H1 (cell line): Measurements from ENCODE around the gene TMEM185B. TPM values are rescaled to one million over a fixed set of nuclear protein-coding genes. Genes with fewer than 3 reads are reported as not detected.
A peak's percentile ranks its signal among the peaks of the same experiment; 100 is the strongest.

Experiments used
- CTCF ChIA-PET: fragments of 300-600 bp; sonication (Branson Sonifier 250); formaldehyde crosslinking; loops from one replicate; lab custom pipeline; 2021; ENCODE audit not compliant: partially characterized antibody; lab: Charles Lee
- POLR2A ChIA-PET: fragments of 300-600 bp; sonication (Branson Sonifier 250); formaldehyde crosslinking; loops from one replicate; lab custom pipeline; 2021; ENCODE audit warnings: inconsistent platforms; ENCODE audit not compliant: partially characterized antibody; lab: Charles Lee
- DNase-seq, 2 experiments: peaks; one replicate each; pipeline versions ENCODE4 v3.0.0 to v3.0.0-alpha.2; 2010 to 2022; ENCODE audit warnings: low spot score in 2 of 2, low read depth in 1 of 2, mixed read lengths in 1 of 2
- FAIRE-seq: peaks from 2 replicates; lab custom pipeline; 2011; peaks lifted over from hg19 to GRCh38; lab: Jason Lieb, UNC
- H2AFZ ChIP-seq: 2 replicates; pipeline ENCODE4 v1.8.1; 2012; ENCODE audit warnings: low read length, inconsistent platforms
- H2AK5ac ChIP-seq: 2 replicates; pipeline ENCODE4 v1.6.1; 2013; ENCODE audit warnings: low read depth, low read length
- H2BK120ac ChIP-seq: replicated peaks from 2 replicates; pipeline ENCODE3; 2013; ENCODE audit warnings: low read depth, low read length, inconsistent platforms
- H2BK12ac ChIP-seq: 2 replicates; pipeline ENCODE4 v1.6.1; 2013; ENCODE audit warnings: low read depth, low read length
- H2BK15ac ChIP-seq: 2 replicates; pipeline ENCODE4 v1.6.1; 2013; ENCODE audit warnings: low read length
- H2BK20ac ChIP-seq: 2 replicates; pipeline ENCODE4 v1.6.1; 2013; ENCODE audit warnings: low read length
- H2BK5ac ChIP-seq: 2 replicates; pipeline ENCODE4 v1.6.1; 2013; ENCODE audit warnings: low read depth, low read length
- H3K14ac ChIP-seq: 2 replicates; pipeline ENCODE4 v1.6.1; 2013; ENCODE audit warnings: inconsistent platforms; ENCODE audit not compliant: insufficient read length
- H3K18ac ChIP-seq: 2 replicates; pipeline ENCODE4 v1.6.1; 2013; ENCODE audit warnings: low read length; ENCODE audit errors: extremely low read depth
- H3K23ac ChIP-seq: 2 replicates; pipeline ENCODE4 v1.6.1; 2013; ENCODE audit warnings: inconsistent platforms; ENCODE audit not compliant: insufficient read length
- H3K23me2 ChIP-seq: 2 replicates; pipeline ENCODE4 v1.6.1; 2013; ENCODE audit warnings: low read depth, low read length
- H3K27ac ChIP-seq: 2 replicates; pipeline ENCODE4 v1.6.1; 2011; ENCODE audit warnings: low read depth, low read length, inconsistent platforms
- H3K27me3 ChIP-seq, 4 experiments: replicated peaks in 1 of 4; 1 replicate in 1 of 4; 2 replicates in 3 of 4; pipeline versions ENCODE4 v1.6.1 to v1.8.1; 2011 to 2013; ENCODE audit warnings: low read length in 3 of 4, mild to moderate bottlenecking in 3 of 4, inconsistent platforms in 2 of 4, mixed read lengths in 2 of 4, moderate library complexity in 1 of 4; ENCODE audit not compliant: control insufficient read depth in 3 of 4, insufficient read depth in 3 of 4; ENCODE audit errors: extremely low read depth in 1 of 4
- H3K36me3 ChIP-seq, 4 experiments: 2 replicates each; pipeline versions ENCODE4 v1.6.1 to v1.8.1; 2011 to 2013; ENCODE audit warnings: mild to moderate bottlenecking in 4 of 4, low read length in 3 of 4, moderate library complexity in 2 of 4, control low read depth in 1 of 4, inconsistent platforms in 1 of 4; ENCODE audit not compliant: insufficient read depth in 4 of 4, control insufficient read depth in 2 of 4
- H3K4ac ChIP-seq: replicated peaks from 2 replicates; pipeline ENCODE3; 2013; ENCODE audit warnings: low read length, low read depth, mixed read lengths, inconsistent platforms; ENCODE audit not compliant: insufficient read length
- H3K4me1 ChIP-seq, 4 experiments: replicated peaks in 1 of 4; 1 replicate in 1 of 4; 2 replicates in 3 of 4; pipeline versions ENCODE4 v1.6.1 to v1.8.1; 2011 to 2013; ENCODE audit warnings: low read length in 3 of 4, inconsistent platforms in 2 of 4, mixed read lengths in 1 of 4; ENCODE audit not compliant: insufficient read depth in 4 of 4, control insufficient read depth in 3 of 4
- H3K4me2 ChIP-seq, 2 experiments: 2 replicates each; pipeline versions ENCODE4 v1.6.1 to v1.8.1; 2011 to 2013; ENCODE audit warnings: low read depth in 2 of 2, low read length in 2 of 2, control low read depth in 1 of 2, inconsistent platforms in 1 of 2, mild to moderate bottlenecking in 1 of 2; ENCODE audit not compliant: insufficient read depth in 1 of 2
- H3K4me3 ChIP-seq, 4 experiments: fragments of 200-600, 300-600 bp in 1 of 4; sonication (generic), shearing (Covaris generic), sonication (Bioruptor Twin) in 1 of 4; 2 replicates each; pipeline versions ENCODE4 v1.5.1 to v1.8.1; 2011 to 2016; ENCODE audit warnings: low read length in 4 of 4, low read depth in 3 of 4, control low read depth in 2 of 4, inconsistent platforms in 2 of 4, mild to moderate bottlenecking in 2 of 4, mixed read lengths in 1 of 4, moderate library complexity in 1 of 4; ENCODE audit not compliant: insufficient read depth in 2 of 4; ENCODE audit errors: extremely low read depth in 1 of 4
- H3K56ac ChIP-seq: replicated peaks from 2 replicates; pipeline ENCODE3; 2013; ENCODE audit warnings: low read depth, mild to moderate bottlenecking, mixed read lengths, low read length, inconsistent platforms; ENCODE audit not compliant: insufficient read length
- H3K79me1 ChIP-seq: 2 replicates; pipeline ENCODE4 v1.6.1; 2013; ENCODE audit warnings: low read depth, low read length, control low read depth
- H3K79me2 ChIP-seq, 2 experiments: 2 replicates each; pipeline versions ENCODE4 v1.6.1 to v1.8.1; 2012 to 2013; ENCODE audit warnings: low read length in 2 of 2, mild to moderate bottlenecking in 2 of 2, inconsistent platforms in 1 of 2; ENCODE audit not compliant: insufficient read depth in 2 of 2, control insufficient read depth in 1 of 2
- H3K9ac ChIP-seq, 4 experiments: replicated peaks in 1 of 4; 1 replicate in 1 of 4; 2 replicates in 3 of 4; pipeline versions ENCODE4 v1.6.1 to v1.8.1; 2011 to 2013; ENCODE audit warnings: low read depth in 3 of 4, low read length in 3 of 4, control low read depth in 2 of 4, mild to moderate bottlenecking in 2 of 4, moderate library complexity in 2 of 4, inconsistent platforms in 1 of 4; ENCODE audit errors: extremely low read depth in 1 of 4
- H3K9me3 ChIP-seq, 2 experiments: 2 replicates each; pipeline versions ENCODE4 v1.6.1 to v1.8.1; 2012 to 2013; ENCODE audit warnings: mild to moderate bottlenecking in 2 of 2, moderate library complexity in 2 of 2, control low read depth in 1 of 2, inconsistent platforms in 1 of 2, low read depth in 1 of 2, low read length in 1 of 2, mixed read lengths in 1 of 2; ENCODE audit not compliant: insufficient read depth in 2 of 2
- H4K20me1 ChIP-seq, 2 experiments: replicated peaks in 1 of 2; 2 replicates each; pipeline versions ENCODE3 to v1.8.1; 2011 to 2013; ENCODE audit warnings: inconsistent platforms in 2 of 2, low read length in 2 of 2, mild to moderate bottlenecking in 1 of 2; ENCODE audit not compliant: insufficient read depth in 2 of 2, control insufficient read depth in 1 of 2
- H4K5ac ChIP-seq: 2 replicates; pipeline ENCODE4 v1.6.1; 2013; ENCODE audit warnings: low read length, low read depth, mixed read lengths, inconsistent platforms; ENCODE audit not compliant: insufficient read length
- H4K8ac ChIP-seq: 2 replicates; pipeline ENCODE4 v1.8.0; 2013; ENCODE audit warnings: mild to moderate bottlenecking, moderate library complexity, low read length, inconsistent platforms; ENCODE audit not compliant: insufficient read depth; ENCODE audit errors: extremely low read depth
- H4K91ac ChIP-seq: replicated peaks from 2 replicates; pipeline ENCODE3; 2013; ENCODE audit warnings: low read length, mixed read lengths, inconsistent platforms; ENCODE audit not compliant: insufficient read length
- E2F6 ChIP-seq: IDR thresholded peaks from 2 replicates; pipeline ENCODE4 v1.6.1; 2012; ENCODE audit warnings: inconsistent platforms
- MAX ChIP-seq: IDR thresholded peaks from 2 replicates; pipeline ENCODE4 v1.6.1; 2012; ENCODE audit warnings: inconsistent platforms
- TAF7 ChIP-seq: optimal IDR thresholded peaks from 2 replicates; pipeline ENCODE3; 2011; ENCODE audit warnings: low read depth, mild to moderate bottlenecking, inconsistent platforms, low read length, moderate library complexity, borderline replicate concordance
- WGBS, 2 experiments: shearing (Covaris generic) in 1 of 2; methylation state at CpG; one replicate each; pipeline versions ENCODE4 v1.1.6 to v1.1.7; 2013 to 2015; ENCODE audit warnings: low lambda C conversion rate in 2 of 2, mixed read lengths in 2 of 2, inconsistent platforms in 1 of 2, low coverage in 1 of 2, missing lambda C conversion rate in 1 of 2; ENCODE audit not compliant: insufficient replicate concordance in 2 of 2, insufficient coverage in 1 of 2, insufficient read length in 1 of 2; ENCODE audit errors: extremely low coverage in 1 of 2, missing lambda C conversion rate in 1 of 2; 5-methylcytosine and 5-hydroxymethylcytosine counted together
- polyA plus RNA-seq, 7 experiments: library from polyadenylated mRNA; depleted of rRNA in 3 of 7; stranded (reverse) in 5 of 7; unstranded in 2 of 7; fragments of >200 nt in 5 of 7; fragments of 200-250 nt in 2 of 7; gene quantifications; 1 replicate in 5 of 7; 2 replicates in 1 of 7; 4 replicates in 1 of 7; pipeline versions ENCODE4 v1.2.1 to v1.2.3, GENCODE V29; 2011 to 2013; ENCODE audit warnings: missing spikeins in 2 of 7, mixed read lengths in 2 of 7
- total RNA-seq: library from RNA; stranded (reverse); fragmentation: NEBNext Ultra II Directional; extraction: Animal tissue kit (Norgen Biotek cat#: 25700); gene quantifications from 2 replicates; pipeline ENCODE4 v1.2.1, GENCODE V29; 2021

The TMEM185B gene
- total and polyA plus RNA-seq, 2 of the 8 experiments (the other 6 are each of a cell fraction or from before 2014, with no cell fraction given), result 13.5 to 14.0 TPM

GRCh38 chr2:120238728-120239487, 15.7 kb upstream of the TMEM185B start:
- no peak overlapping the region for H3K23ac ChIP-seq
- no peak for FAIRE-seq
- no peak overlapping the region for H3K14ac ChIP-seq
- POLR2A ChIA-PET, result no interaction called here
- no peaks in the 10 kb centered on the region for H3K9me3 ChIP-seq
- 86% methylated on average over 22 of the region's 22 CpGs; no CpG with 5 or more reads in 1 of the 2 experiments for WGBS, 2 experiments
- no peak for DNase-seq
- peaks cover 0 to 22% (median 6%) of the 10 kb centered on the region in 4 experiments; a peak in 6 of 7 replicates for H3K4me1 ChIP-seq
- no peak overlapping the region for H2BK120ac ChIP-seq
- H2AFZ ChIP-seq, result peak overlapping the region; percentile 90; the same call in 1 of the 2 replicates
- no peak overlapping the region for H3K9ac ChIP-seq
- peak overlapping the region; percentile 80; the same call in 1 of the 2 replicates for H2BK20ac ChIP-seq
- no peak overlapping the region for H4K5ac ChIP-seq
- CTCF ChIA-PET, result interaction anchor here (0.9 to 1.8 kb wide), 4 partner anchors 22 to 75 kb away, joined by 3 to 5 read pairs (median 4); no protein-coding TSS in a partner anchor
- H3K79me1 ChIP-seq, result no peaks in the 10 kb centered on the region
- H3K36me3 ChIP-seq, result no peaks in the 10 kb centered on the region
- no peaks in the 10 kb centered on the region for H3K79me2 ChIP-seq
- H3K4me2 ChIP-seq, result peak overlapping the region in 1 of 2 experiments; percentile 54; a peak in 1 of 4 replicates
- H2BK15ac ChIP-seq, result peak overlapping the region; percentile 95; the same call in 1 of the 2 replicates
- H3K4me3 ChIP-seq, result no peak overlapping the region
- peaks cover 0 to 2% (median 0%) of the 10 kb centered on the region in 4 experiments; a peak in 2 of 7 replicates for H3K27me3 ChIP-seq
- H4K8ac ChIP-seq, result no peak overlapping the region
- 0 out of 2 replicates have a peak overlapping the region, but pooled peaks have one; percentile 0 for H2AK5ac ChIP-seq
- no peak overlapping the region for H3K4ac ChIP-seq
- no peak overlapping the region; the same call in 1 of the 2 replicates for H2BK5ac ChIP-seq
- no peak overlapping the region for H3K27ac ChIP-seq
- H4K20me1 ChIP-seq, result no peaks in the 10 kb centered on the region
- peak overlapping the region; percentile 40; the same call in 1 of the 2 replicates for H2BK12ac ChIP-seq
- H4K91ac ChIP-seq, result peak overlapping the region; percentile 72
- peak; percentile 25; the same call in 1 of the 2 replicates for TF ChIP-seq E2F6
- no peak for TF ChIP-seq TAF7
- 0 out of 2 replicates have a peak, but pooled peaks have one; percentile 4 for TF ChIP-seq MAX
- peak overlapping the region; percentile 87 for H3K18ac ChIP-seq
- H3K23me2 ChIP-seq, result no peaks in the 10 kb centered on the region
- no peak overlapping the region for H3K56ac ChIP-seq
